GM12872 (cell line): Measurements from ENCODE around the gene AGBL1.

Experiments used
- TF ChIP-seq, protein P1 (sequence below): IDR thresholded peaks from 3 replicates; pipeline ENCODE4 v1.5.1; 2011; ENCODE audit warnings: low read depth, mild to moderate bottlenecking, low read length, moderate library complexity; ENCODE audit not compliant: insufficient read depth

The AGBL1 gene

DNA sequence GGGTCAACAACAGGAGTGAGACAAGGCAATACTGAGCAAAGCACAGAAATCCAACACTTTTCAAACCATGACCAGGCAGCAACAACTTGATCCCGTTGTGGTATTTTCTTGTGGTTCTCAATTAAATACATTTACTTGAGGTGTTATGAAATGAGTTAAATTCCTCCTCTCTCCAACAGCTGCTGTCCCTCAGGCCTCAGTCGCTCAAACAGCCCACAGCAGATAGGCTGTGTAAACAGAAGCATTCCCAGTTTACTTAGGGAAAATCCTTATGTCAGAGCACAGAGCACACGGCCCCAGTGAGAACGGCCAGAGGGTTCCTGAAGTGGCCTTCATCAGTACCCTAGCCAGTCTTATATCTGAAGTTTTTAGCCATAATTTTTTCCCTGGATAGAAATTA is 359.9 kb downstream of the AGBL1 start:
- TF ChIP-seq, protein P1, sequence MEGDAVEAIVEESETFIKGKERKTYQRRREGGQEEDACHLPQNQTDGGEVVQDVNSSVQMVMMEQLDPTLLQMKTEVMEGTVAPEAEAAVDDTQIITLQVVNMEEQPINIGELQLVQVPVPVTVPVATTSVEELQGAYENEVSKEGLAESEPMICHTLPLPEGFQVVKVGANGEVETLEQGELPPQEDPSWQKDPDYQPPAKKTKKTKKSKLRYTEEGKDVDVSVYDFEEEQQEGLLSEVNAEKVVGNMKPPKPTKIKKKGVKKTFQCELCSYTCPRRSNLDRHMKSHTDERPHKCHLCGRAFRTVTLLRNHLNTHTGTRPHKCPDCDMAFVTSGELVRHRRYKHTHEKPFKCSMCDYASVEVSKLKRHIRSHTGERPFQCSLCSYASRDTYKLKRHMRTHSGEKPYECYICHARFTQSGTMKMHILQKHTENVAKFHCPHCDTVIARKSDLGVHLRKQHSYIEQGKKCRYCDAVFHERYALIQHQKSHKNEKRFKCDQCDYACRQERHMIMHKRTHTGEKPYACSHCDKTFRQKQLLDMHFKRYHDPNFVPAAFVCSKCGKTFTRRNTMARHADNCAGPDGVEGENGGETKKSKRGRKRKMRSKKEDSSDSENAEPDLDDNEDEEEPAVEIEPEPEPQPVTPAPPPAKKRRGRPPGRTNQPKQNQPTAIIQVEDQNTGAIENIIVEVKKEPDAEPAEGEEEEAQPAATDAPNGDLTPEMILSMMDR: no peak

- TF ChIP-seq, protein P1: no peak
Observed at GRCh38 chr15:86444527-86444926, 364.9 kb downstream of the AGBL1 start.

DNA sequence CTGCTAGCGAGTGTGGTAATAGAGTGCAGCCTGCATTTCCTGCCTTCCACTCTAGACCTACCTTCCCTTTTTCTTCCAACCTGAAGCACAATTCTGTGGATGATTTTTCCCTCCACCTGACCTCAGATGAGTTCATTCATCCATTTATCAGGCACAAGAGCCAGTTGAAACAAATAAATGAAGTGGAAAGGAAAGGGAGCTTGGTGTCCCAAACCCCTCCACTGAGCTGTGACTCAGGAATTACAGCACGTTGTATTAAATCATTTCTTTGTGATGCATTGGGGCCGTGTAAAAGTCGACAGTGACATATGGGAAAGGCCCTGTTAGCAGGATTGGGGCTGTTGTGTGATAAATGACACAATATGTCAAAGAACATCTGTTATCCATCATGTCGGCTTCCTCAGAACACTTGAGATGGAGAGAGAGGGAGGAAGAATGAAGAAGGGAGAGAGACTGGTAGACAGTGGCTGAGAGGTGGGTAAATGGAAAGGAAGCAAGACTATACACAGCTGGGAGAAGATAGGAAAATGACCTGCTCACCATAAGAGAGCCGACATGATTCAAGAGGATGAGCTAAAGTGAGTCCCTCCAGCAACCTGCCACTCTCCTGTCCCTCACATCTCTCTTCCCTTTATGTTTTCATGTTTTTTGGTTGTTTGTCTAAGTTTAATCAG is 366.0 kb downstream of the AGBL1 start:
- TF ChIP-seq, protein P1: no peak

DNA sequence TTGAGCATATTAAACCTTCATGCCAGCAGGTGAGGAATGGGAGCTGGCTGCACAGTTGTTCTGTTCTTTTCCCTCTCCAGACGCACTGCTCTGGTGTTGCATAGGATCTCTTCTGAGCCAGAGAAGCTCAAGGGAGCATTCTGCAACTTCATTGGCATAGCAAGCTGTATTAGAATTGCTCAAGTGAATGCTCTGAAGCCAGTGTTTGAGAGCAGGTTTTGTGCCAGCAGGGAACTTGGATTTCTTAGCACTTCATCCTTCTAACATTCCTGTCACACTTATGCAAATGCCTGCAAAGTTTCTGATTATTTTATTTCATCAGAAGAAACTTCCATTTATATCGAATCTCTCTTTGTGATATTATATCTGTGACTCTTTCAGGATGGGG is 366.6 kb downstream of the AGBL1 start:
- TF ChIP-seq, protein P1: no peak

GRCh38 chr15:86481720-86482119 is 402.0 kb downstream of the AGBL1 start:
- TF ChIP-seq, protein P1: no peak

- TF ChIP-seq, protein P1: no peak
Observed at GRCh38 chr15:86483936-86484335, 404.3 kb downstream of the AGBL1 start.

- TF ChIP-seq, protein P1: no peak
Observed at GRCh38 chr15:86488046-86488445, 408.4 kb downstream of the AGBL1 start.

GRCh38 chr15:86489981-86490380 is 410.3 kb downstream of the AGBL1 start:
- TF ChIP-seq, protein P1: no peak
